ENCODE data around the gene EPS15.

Gene EPS15

GRCh38 chr1:51343624-51344023, 175.4 kb downstream of the EPS15 start:
- Histone ChIP-seq H3K4me3 (ENCODE audit: low read depth in 1 of 2, low read length in 2 of 2) (no peak overlapping the region), H3K9me3 (ENCODE audit: control insufficient read depth in 1 of 2, low read length in 2 of 2) (no peaks in the 10 kb centered on the region), H3K36me3 (ENCODE audit: control insufficient read depth in 1 of 2, insufficient read depth in 2 of 2, low read length in 2 of 2) (no peaks in the 10 kb centered on the region), H3K27ac (ENCODE audit: low read length) (no peak overlapping the region), H3K4me1 (ENCODE audit: control insufficient read depth in 1 of 2, insufficient read depth in 2 of 2, low read length in 2 of 2) (peaks cover 0 to 5% of the 10 kb centered on the region in 2 donors), H3K27me3 (ENCODE audit: low read depth, low read length) (peaks cover 11% of the 10 kb centered on the region)

- H3K4me1 ChIP-seq (ENCODE audit: control insufficient read depth in 1 of 2, insufficient read depth in 2 of 2, low read length in 2 of 2) = peaks cover 0 to 5% of the 10 kb centered on the region in 2 donors
- no peaks in the 10 kb centered on the region for H3K9me3 ChIP-seq (ENCODE audit: control insufficient read depth in 1 of 2, low read length in 2 of 2)
- no peaks in the 10 kb centered on the region for H3K36me3 ChIP-seq (ENCODE audit: control insufficient read depth in 1 of 2, insufficient read depth in 2 of 2, low read length in 2 of 2)
- no peak overlapping the region for H3K4me3 ChIP-seq (ENCODE audit: low read depth in 1 of 2, low read length in 2 of 2)
- H3K27me3 ChIP-seq (ENCODE audit: low read depth, low read length) = peaks cover 11% of the 10 kb centered on the region
- no peak overlapping the region for H3K27ac ChIP-seq (ENCODE audit: low read length)
These were observed 176.4 kb downstream of the EPS15 start for GRCh38 chr1:51342591-51343206.

GRCh38 chr1:51341876-51342496, 177.1 kb downstream of the EPS15 start:
- no peak overlapping the region for H3K27ac ChIP-seq (ENCODE audit: low read length)
- no peaks in the 10 kb centered on the region for H3K36me3 ChIP-seq (ENCODE audit: control insufficient read depth in 1 of 2, insufficient read depth in 2 of 2, low read length in 2 of 2)
- no peak overlapping the region for H3K4me3 ChIP-seq (ENCODE audit: low read depth in 1 of 2, low read length in 2 of 2)
- H3K27me3 ChIP-seq (ENCODE audit: low read depth, low read length) = peaks cover 11% of the 10 kb centered on the region
- H3K9me3 ChIP-seq (ENCODE audit: control insufficient read depth in 1 of 2, low read length in 2 of 2) = no peaks in the 10 kb centered on the region
- H3K4me1 ChIP-seq (ENCODE audit: control insufficient read depth in 1 of 2, insufficient read depth in 2 of 2, low read length in 2 of 2) = peaks cover 0 to 5% of the 10 kb centered on the region in 2 donors

- Histone ChIP-seq H3K36me3 (ENCODE audit: control insufficient read depth in 1 of 2, insufficient read depth in 2 of 2, low read length in 2 of 2) (no peaks in the 10 kb centered on the region), H3K27ac (ENCODE audit: low read length) (no peak overlapping the region), H3K27me3 (ENCODE audit: low read depth, low read length) (peaks cover 11% of the 10 kb centered on the region), H3K4me1 (ENCODE audit: control insufficient read depth in 1 of 2, insufficient read depth in 2 of 2, low read length in 2 of 2) (peaks cover 0 to 4% of the 10 kb centered on the region in 2 donors), H3K9me3 (ENCODE audit: control insufficient read depth in 1 of 2, low read length in 2 of 2) (no peaks in the 10 kb centered on the region), H3K4me3 (ENCODE audit: low read depth in 1 of 2, low read length in 2 of 2) (no peak overlapping the region)
These were observed 178.7 kb downstream of the EPS15 start for GRCh38 chr1:51340380-51340779.

GRCh38 chr1:51336711-51337110, 182.4 kb downstream of the EPS15 start:
- H3K27ac ChIP-seq (ENCODE audit: low read length) = no peak overlapping the region
- no peaks in the 10 kb centered on the region for H3K9me3 ChIP-seq (ENCODE audit: control insufficient read depth in 1 of 2, low read length in 2 of 2)
- H3K4me1 ChIP-seq (ENCODE audit: control insufficient read depth in 1 of 2, insufficient read depth in 2 of 2, low read length in 2 of 2) = no peaks in the 10 kb centered on the region
- no peaks in the 10 kb centered on the region for H3K36me3 ChIP-seq (ENCODE audit: control insufficient read depth in 1 of 2, insufficient read depth in 2 of 2, low read length in 2 of 2)
- H3K27me3 ChIP-seq (ENCODE audit: low read depth, low read length) = no peaks in the 10 kb centered on the region
- no peak overlapping the region for H3K4me3 ChIP-seq (ENCODE audit: low read depth in 1 of 2, low read length in 2 of 2)

- Histone ChIP-seq H3K27ac (ENCODE audit: low read length) (no peak overlapping the region), H3K27me3 (ENCODE audit: low read depth, low read length) (no peaks in the 10 kb centered on the region), H3K36me3 (ENCODE audit: control insufficient read depth in 1 of 2, insufficient read depth in 2 of 2, low read length in 2 of 2) (no peaks in the 10 kb centered on the region), H3K9me3 (ENCODE audit: control insufficient read depth in 1 of 2, low read length in 2 of 2) (no peaks in the 10 kb centered on the region), H3K4me1 (ENCODE audit: control insufficient read depth in 1 of 2, insufficient read depth in 2 of 2, low read length in 2 of 2) (peaks cover 2 to 4% of the 10 kb centered on the region in 2 donors), H3K4me3 (ENCODE audit: low read depth in 1 of 2, low read length in 2 of 2) (no peak overlapping the region)
These were observed 183.1 kb downstream of the EPS15 start for GRCh38 chr1:51336004-51336403.

- Histone ChIP-seq H3K9me3 (ENCODE audit: control insufficient read depth in 1 of 2, low read length in 2 of 2) (no peaks in the 10 kb centered on the region), H3K4me1 (ENCODE audit: control insufficient read depth in 1 of 2, insufficient read depth in 2 of 2, low read length in 2 of 2) (peaks cover 5 to 10% of the 10 kb centered on the region in 2 donors), H3K27ac (ENCODE audit: low read length) (no peak overlapping the region), H3K36me3 (ENCODE audit: control insufficient read depth in 1 of 2, insufficient read depth in 2 of 2, low read length in 2 of 2) (no peaks in the 10 kb centered on the region), H3K27me3 (ENCODE audit: low read depth, low read length) (peaks cover 12% of the 10 kb centered on the region), H3K4me3 (ENCODE audit: low read depth in 1 of 2, low read length in 2 of 2) (peak overlapping the region in 1 of 2 donors; percentile 62)
These were observed 187.6 kb downstream of the EPS15 start for GRCh38 chr1:51331206-51332100.

GRCh38 chr1:51330331-51331201, 188.5 kb downstream of the EPS15 start, which contains the start of gene TTC39A:
TSS of gene TTC39A (minus strand) at chr1:51330562. CDS start at chr1:51330477, 85 bp downstream.
- Histone ChIP-seq H3K4me1 (ENCODE audit: control insufficient read depth in 1 of 2, insufficient read depth in 2 of 2, low read length in 2 of 2) (peaks cover 5 to 10% of the 10 kb centered on the region in 2 donors), H3K27me3 (ENCODE audit: low read depth, low read length) (peaks cover 12% of the 10 kb centered on the region), H3K36me3 (ENCODE audit: control insufficient read depth in 1 of 2, insufficient read depth in 2 of 2, low read length in 2 of 2) (no peaks in the 10 kb centered on the region), H3K4me3 (ENCODE audit: low read depth in 1 of 2, low read length in 2 of 2) (peak within 1 kb of the TSS; percentile 62 to 64), H3K9me3 (ENCODE audit: control insufficient read depth in 1 of 2, low read length in 2 of 2) (no peaks in the 10 kb centered on the region), H3K27ac (ENCODE audit: low read length) (no peak within 1 kb of the TSS)

- Histone ChIP-seq H3K36me3 (ENCODE audit: control insufficient read depth in 1 of 2, insufficient read depth in 2 of 2, low read length in 2 of 2) (no peaks in the 10 kb centered on the region), H3K27ac (ENCODE audit: low read length) (peak overlapping the region; percentile 21), H3K4me1 (ENCODE audit: control insufficient read depth in 1 of 2, insufficient read depth in 2 of 2, low read length in 2 of 2) (peaks cover 5 to 10% of the 10 kb centered on the region in 2 donors), H3K27me3 (ENCODE audit: low read depth, low read length) (peaks cover 12% of the 10 kb centered on the region), H3K9me3 (ENCODE audit: control insufficient read depth in 1 of 2, low read length in 2 of 2) (no peaks in the 10 kb centered on the region), H3K4me3 (ENCODE audit: low read depth in 1 of 2, low read length in 2 of 2) (no peak overlapping the region)
These were observed 189.4 kb downstream of the EPS15 start for GRCh38 chr1:51329443-51330325.

- H3K4me3 ChIP-seq (ENCODE audit: low read depth in 1 of 2, low read length in 2 of 2) = no peak overlapping the region
- H3K27me3 ChIP-seq (ENCODE audit: low read depth, low read length) = peaks cover 12% of the 10 kb centered on the region
- no peaks in the 10 kb centered on the region for H3K36me3 ChIP-seq (ENCODE audit: control insufficient read depth in 1 of 2, insufficient read depth in 2 of 2, low read length in 2 of 2)
- H3K9me3 ChIP-seq (ENCODE audit: control insufficient read depth in 1 of 2, low read length in 2 of 2) = no peaks in the 10 kb centered on the region
- H3K27ac ChIP-seq (ENCODE audit: low read length) = peak overlapping the region; percentile 21
- H3K4me1 ChIP-seq (ENCODE audit: control insufficient read depth in 1 of 2, insufficient read depth in 2 of 2, low read length in 2 of 2) = peaks cover 5 to 10% of the 10 kb centered on the region in 2 donors
These were observed 190.1 kb downstream of the EPS15 start for GRCh38 chr1:51328926-51329325.

Measured in muscle layer of duodenum (tissue), 2 donors.